HG02642 (cell line): ENCODE results near the gene C22orf23.
"Not testable (repeated sequence)": the region's sequence is repeated elsewhere in the genome, so short reads cannot be mapped to it uniquely, and the experiment has no call there.

Experiments
- ATAC-seq: cut with Tn5 transposase; IDR thresholded peaks from one replicate; pipeline ENCODE4 v1.9.1; 2021; ENCODE audit warnings: mild to moderate bottlenecking; ENCODE audit not compliant: unreplicated experiment, poor library complexity

Gene C22orf23

DNA sequence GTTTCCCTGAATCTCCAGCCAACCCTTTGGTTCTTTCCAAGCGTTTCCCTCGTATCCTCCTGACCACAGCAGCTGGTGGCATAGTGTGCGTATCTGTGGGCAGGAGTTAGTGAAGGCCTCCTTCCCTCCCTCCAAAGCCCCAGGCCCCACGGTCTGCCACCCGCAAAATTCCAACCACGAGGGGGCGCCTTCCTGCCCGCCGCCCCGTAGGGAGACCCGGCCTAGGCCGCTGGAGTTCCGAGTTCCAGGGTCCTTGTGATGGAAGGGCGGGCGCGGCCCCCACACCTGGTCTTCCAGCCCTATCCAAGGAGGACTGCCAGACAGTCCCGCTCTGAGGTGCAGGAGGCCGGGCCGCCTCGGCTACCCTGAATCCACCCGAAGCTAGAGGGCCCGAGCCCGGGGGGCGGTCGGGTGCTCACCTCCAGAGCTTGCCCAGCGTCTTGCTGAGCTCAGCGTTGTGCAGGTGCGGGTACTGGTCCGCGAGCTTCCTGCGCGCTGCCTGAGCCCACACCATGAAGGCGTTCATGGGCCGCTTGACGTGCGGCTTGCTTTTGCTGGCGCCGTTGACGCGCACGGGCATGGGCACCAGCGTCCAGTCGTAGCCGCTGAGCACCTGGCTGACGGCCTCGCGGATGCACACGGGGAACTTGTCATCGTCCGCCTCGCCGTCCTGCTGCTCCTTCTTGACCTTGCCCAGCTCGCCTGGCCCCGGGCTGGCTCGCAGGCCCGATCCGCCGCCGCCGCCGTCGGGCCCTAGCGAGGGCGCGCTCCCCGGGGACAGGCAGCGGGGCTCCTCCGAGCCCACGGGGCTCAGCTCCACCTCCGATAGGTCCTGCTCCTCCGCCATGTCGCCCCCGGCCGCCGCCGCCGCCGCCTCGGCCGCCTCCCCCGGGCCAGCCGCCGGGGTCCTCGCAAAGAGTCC, 29.8 kb upstream of the C22orf23 start:
- ATAC-seq, result no peak

DNA sequence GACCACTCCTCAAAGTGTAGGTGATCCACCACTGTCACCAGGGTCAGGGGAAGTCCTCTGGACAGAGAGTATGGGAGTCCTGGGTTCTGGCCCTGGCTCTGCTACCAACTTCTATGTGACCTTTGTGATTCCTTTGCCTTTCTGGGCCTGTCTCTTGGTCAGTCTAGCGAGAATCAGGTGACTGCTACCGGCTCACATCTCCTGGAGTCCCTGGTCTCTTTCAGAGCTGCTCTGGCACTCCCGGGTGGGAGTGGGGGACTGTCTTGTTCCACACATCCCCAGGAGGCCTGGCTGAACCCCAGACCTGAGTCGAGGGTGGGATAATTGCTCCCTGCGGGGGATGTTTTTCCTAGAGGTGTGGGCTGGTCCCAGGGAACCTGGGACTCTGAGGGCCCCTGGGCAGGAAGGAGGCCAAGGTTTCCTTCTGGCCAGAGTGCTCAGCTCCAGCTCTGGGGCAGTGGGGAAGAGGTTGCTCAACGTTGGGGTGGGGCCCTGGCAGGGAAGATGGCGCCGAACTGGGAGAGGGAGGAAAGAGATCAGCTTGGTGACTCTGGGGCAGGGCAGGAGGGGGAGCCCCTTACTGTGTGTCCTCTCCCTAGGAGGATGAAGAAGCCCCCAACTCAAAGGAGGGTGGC, 28.9 kb upstream of the C22orf23 start:
- no peak for ATAC-seq

DNA sequence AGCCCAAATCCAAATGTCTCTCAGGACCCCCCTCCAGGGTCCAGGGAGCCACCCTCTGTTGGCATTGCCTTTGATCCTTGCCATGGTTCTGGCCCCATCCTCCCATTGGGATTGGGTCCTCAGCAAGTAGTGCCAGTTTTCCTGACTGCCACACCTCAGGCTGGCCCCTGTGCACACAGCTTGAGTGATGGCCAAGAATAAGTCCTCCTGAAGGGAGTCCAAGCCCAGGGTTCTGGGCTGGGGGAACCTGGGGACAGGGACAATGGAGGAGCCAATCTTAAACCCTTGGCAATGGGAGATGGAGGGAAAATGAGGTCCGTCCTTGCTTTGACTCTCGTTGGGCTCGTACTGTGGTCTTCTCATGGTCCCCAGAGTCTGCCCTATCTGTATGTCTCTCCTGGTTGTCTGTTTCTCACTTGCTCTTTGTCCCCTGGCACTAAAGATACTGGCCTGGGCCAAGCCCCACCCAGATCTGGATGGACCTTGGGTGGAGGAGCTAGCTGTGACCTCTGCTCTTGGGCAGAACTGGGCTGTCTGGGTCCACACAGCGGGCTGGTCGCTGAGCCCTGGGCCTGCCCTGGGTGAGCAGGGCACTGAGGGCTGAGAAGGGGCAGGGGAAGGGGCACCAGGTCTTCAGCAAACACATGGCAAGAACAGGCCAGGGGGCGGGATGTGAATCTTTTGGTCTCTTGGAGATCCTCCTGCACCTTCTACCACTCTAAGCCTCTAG, 28.0 kb upstream of the C22orf23 start:
- ATAC-seq, result no peak

DNA sequence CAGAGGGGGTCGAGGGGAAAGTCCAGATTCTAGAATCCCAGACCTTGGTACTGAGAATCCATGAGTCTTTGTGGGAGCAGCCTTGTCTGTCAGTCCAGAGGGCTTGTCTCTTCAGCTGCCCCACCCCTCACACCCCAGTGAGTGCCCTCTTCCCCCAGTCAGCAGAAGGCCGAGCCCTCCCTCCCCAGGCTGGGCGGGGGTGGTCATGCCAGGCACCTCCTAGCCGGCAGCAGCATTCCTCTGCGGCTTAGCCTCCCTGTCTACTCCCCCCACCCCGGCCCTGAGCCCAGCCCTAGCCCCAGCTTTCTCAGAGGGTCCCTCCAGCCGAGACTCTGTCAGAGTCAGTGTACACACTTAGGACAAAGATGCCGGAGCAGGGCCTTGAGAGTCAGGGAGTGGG, 26.4 kb upstream of the C22orf23 start:
- ATAC-seq, result no peak

DNA sequence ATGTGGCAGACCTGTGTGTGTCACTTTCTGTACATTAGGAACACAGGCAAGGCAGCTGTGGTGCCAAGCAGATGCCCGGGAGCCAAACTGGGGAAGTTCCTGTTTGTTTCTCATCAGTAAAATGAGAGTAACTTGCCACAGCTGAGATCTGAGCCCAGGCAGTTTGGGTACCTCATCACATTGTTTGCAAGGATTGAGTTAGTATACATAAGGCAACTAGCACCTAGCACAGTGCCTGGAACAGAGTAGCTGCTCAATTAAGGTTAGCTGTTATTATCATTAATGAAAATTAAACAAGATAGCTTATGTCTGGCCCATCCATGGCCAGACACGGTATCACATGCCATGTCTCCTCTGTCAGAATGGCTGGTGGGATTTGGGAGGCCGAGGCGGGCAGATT, 23.1 kb upstream of the C22orf23 start:
- ATAC-seq, result no peak

DNA sequence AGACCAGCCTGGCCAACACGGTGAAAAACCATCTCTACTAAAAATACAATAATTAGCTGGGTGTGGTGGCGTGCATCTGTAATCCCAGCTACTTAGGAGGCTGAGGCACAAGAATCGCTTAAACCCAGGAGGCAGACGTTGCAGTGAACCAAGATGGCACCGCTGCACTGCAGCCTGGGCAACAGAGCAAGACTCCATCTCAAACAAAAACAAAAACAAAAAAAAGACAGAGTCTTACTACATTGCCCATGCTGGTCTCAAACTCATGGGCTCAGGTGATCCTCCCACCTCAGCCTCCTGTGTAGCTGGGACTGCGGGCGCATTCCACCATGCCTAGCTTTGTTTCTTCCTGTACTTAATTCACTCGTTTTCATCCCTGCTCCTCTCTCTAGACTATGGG, 22.6 kb upstream of the C22orf23 start:
- ATAC-seq, result not testable (repeated sequence)

DNA sequence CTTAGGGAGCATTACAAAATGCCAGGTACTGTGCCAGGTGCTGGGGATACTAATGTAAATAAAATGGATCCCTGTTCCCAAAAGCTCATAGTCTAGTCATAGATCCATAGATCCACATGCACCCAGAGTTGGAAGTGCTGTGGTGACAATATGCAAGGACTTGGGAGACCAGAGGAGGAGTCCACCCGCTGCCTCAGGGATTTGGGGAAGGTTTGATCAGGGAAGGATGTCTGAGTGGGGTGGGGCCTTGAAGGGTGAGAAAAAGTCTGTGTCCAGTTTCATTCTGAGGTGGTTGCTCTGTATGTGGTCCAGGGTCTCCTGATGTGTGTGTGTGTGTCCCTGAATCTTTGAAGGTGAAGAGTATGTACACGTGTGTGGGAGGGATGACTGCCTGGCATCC, 21.8 kb upstream of the C22orf23 start:
- ATAC-seq, result no peak

DNA sequence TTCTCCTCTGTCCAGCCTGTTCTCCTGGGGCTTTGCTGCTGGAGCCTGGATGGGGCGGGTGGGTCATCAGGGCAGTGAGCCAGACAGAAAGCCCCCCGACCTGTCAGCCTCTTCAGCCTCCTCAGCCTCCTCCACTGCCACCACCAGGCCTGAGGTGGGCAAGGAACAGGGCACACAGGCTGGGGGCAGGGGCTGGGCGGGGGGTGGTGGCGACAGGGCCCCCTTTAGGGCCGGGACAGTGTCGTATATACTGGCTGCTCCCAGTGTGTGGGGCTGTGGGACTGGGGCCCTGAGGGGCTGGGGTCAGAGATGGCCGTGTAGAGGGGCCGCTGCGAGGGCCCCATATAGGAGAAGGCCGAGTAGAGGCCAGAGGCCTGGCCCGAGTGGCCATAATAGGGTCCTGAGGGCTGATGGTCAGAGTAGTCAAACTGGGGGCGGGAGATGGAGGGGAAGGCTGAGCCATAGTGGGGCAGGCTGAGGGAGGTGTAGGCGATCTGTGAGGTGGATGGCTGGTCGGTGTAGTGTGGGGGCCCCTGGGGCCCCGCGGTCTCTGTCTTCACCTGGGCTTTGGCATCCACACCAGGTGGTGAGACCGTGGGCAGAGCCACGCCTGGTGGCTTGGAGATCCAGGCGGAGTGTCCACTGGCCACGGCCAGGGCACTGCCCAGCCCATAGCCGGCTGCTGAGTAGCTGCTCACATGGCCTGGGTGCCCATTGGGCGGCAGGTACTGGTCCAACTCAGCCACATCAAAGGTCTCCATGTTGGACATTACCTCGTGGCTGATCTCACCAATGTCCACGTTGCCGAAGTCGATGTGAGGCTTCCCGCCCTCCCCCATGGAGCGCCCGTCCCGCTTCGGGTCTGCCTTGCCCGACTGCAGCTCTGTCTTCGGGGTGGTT, 20.1 kb upstream of the C22orf23 start:
- no peak for ATAC-seq

DNA sequence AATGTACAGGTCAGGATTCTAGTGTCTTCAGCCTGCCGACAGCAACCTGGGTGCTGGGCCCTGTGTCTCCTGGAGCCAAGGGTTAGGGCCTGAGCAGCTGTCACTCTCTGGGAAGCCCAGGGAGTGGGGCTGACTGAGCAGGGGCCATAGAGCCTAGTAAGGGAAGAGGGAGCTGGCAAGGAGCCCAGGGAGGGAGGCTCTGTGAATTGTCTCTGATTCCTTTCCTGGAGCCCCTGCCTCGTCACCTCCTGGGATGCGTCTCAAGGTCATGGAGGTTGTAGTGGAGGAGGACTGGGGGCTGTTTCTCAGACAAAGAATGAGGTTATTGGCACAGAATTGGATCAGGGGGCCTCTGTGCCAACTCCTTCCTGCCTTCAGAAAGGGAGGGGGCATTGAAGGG, 19.1 kb upstream of the C22orf23 start:
- no peak for ATAC-seq

DNA sequence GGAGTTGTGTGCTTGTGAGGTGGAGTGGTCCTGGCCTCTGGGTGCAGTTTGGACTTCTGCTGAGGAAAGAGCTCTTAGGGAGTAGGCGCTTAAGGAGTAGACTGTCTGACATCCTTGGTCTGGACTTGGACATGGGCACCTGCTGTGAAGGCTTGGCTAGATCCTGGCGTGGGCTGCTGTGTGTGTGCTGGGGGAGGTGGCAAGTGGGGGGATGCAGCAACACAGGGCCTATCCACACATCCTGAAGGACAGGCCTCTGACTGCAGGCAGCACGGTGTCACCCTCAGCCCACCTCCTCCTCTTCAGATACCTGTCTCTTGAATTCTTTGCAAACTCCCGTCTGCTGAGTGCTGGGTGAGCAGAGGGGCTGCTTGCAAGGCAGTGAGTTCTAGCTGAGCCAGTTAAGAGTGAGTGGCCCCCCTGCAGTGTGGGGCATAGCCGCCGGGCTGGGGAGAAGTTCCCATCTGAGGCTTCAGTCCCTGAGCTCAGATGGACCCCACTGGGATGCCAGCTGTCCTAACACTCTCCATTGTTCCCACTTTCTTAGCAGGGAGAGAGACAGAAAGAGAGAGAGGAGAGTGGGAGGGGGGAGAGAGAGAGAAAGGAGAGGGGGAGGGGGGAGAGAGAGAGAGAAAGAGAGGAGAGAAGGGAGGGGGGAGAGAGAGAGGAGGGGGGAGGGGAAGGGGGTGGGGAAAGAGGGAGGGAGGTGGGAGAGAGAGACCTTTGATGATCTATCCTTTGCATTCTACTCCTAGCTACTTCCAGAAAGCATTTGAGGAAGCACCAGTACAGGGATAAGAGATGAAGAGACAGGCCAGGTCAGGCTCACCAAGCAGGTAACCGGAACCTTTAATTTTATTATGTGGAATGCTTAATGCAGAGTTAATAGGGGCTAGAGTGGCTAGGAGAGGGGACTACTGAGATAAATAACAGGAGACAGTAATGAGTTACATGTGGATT, 18.4 kb upstream of the C22orf23 start:
- ATAC-seq, result no peak

DNA sequence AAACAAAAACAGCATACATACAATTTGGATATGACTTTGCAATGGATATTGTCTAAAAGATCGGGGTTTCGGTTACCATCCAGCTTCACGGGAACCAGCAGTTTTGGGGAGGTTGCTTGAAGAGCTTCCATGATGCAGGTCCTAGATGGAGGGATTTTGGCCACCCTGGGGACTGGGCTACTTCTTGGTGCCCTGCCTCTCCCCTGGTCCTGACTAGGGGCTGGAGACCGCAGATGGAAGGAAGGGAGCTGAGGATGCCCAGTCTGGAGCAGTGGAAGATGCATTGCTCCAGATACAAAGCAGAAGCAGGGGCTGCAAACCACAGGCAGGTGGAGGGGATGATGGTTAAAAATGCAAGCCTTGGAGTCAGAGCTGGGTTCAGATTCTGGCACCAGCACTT, 17.5 kb upstream of the C22orf23 start:
- no peak for ATAC-seq

DNA sequence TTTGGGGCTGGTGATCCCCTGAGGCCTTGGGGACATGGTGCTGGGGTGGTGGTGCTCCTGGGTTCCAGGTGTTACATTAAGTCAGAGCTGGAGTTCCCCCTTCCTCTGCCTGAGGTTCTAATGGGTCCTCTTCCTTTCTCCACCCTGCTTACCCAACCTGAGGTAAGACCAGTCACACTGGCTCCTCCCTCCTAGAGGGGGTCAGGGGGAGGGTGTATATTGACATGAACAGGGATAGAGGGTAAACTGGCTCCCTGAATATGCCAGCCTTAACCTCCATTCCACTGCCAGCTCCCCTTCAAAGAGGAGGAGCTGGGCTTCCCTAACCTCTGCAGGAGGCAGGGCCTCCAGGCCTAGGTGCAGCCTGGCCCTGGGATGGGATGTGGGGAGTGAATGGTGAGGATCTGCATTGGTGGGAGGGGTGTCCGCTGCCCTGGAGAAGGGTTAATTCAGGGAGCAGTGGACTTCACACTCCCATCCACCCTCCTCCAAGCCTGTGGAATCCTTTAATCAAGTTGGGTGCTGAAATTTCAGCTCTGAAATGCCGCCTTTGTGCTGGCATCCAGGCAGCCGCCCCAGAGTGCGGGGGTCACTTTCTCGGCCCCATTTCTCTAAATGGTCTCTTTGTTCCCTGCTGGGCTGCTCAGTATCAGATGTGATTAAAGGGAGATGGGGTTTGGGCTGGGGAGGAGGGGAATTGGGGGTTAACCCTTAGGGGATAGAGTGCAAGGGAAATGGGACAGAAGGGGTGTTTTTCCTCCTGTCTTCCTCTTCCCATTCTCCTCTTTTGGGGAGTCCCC, 15.3 kb upstream of the C22orf23 start:
- ATAC-seq, result no peak

DNA sequence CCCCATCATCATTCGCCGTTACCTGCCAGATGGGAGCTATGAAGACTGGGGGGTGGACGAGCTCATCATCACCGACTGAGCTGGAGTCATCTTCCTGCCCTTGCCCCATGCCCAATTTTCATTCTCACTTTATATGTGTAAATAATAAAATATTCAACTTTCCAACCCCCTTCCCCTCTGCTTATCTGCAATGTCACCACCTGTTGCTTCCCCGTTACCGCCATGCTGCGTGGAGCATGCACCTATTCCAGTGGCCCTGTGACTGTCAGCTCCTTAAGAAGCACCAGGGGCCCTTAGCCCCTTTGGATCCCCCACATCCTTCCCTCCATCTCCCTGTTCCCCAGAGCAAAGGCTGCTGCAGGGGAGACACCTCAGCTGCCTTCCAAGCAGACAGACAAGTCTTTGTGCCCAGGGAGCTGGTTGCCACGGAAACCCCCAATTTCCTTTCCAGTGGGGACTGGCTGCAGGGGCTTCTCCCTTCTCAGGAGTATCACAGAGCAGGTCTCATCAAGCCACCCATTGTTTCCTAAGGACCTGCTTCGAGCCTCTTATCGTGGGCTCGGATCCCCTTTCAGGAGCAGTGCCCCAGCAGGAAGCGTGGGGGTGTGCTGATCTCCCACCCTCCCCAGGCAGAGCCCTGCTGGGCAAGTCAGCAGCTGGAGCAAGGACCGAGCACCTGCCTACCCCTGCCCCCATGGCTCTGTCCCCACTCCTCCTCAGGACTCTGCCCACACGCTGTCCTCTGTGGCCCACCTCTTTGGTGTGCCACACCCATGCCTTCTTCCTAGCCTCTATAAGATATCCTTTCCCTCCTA, 14.4 kb upstream of the C22orf23 start:
- ATAC-seq, result no peak

DNA sequence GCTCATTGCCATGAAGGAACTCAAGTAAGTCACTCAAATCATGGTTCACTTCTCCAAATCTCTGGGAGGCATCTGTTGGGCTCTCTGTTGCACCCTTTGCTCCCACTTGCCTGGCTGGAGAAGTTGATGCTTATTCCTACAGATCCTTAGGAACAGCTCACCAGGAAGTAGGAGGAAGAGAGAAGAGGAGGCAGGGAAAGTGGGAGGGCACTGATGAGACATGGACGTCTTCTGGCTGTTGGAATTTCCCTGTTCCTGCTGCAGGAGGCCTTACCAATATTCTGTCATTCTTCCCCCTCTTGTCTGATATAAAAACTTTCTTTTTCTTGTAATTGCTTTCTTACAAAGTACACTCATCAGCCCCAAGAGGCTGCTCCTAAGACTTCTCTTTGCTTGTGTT, 13.7 kb upstream of the C22orf23 start:
- ATAC-seq, result no peak

DNA sequence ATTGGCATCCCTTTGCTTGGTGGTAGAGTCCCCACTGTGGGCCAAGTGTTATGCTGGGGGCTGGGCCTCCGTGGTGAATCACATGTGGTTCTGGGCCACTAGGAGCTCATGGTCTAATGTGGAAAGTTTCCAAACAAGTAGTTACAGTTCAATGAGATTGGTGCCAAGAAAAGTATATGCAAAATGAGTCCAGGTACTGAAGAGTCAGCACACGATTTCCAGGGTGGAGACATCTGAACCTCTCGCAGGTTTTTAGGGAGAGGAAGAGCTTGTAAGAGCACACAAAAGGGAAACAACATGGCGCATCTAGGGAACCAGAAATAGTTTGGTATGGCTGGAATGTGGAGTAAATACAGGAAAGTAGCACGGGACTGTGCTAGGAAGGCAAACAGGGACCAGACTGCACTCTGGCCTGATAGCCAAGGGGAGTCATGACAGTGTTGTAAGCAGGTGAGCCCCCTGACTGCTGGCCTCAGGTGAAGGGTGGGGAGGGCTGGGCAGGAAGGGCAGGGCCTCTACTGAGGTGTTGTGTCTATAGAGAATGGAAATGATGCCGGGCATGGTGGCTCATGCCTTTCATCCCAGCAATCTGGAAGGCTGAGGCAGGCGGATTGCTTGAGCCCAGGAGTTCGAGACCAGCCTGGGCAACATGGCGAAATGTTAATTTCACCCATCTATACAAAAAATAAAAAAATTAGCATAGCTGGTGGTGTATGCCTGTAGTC, 12.7 kb upstream of the C22orf23 start:
- ATAC-seq, result no peak

DNA sequence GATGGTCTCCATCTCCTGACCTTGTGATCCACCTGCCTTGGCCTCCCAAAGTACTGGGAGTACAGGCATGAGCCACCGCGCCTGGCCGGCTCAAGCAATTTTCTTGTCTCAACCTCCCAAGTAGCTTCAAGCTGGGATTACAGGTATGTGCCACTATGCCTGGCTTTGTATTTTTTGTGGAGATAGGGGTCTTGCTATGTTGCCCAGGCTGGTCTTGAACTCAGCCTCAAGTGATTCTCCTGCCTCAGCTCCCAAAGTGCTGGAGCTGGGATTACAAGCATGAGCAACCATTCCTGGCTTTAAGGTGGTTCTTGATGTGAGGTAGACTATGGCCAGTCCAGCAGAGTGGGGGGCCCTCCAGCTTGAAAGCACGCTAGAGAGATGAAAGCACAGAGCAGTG, 7.7 kb upstream of the C22orf23 start:
- no peak for ATAC-seq
